Skin epidermis (tissue), 12 donors: ENCODE data around the gene TTC17.

ENCODE experiments used
- H3K27ac ChIP-seq, 21 experiments: fragments of 200-600 bp; sonication (generic) in 11 of 21; one replicate each; pipeline ENCODE4 v1.5.0; 2020; ENCODE audit warnings: mild to moderate bottlenecking in 3 of 21, inconsistent platforms in 2 of 21, moderate library complexity in 2 of 21
- H3K4me3 ChIP-seq, 7 experiments: fragments of 200-600 bp; sonication (generic) in 2 of 7; one replicate each; pipeline ENCODE4 v1.5.0; 2020; ENCODE audit warnings: inconsistent platforms in 2 of 7, mild to moderate bottlenecking in 2 of 7, moderate library complexity in 1 of 7

TTC17 gene

GRCh38 chr11:43516316-43516850, 157.7 kb downstream of the TTC17 start:
- no peak overlapping the region for H3K27ac ChIP-seq
- H3K4me3 ChIP-seq, result no peak overlapping the region

- no peak overlapping the region for H3K27ac ChIP-seq
- H3K4me3 ChIP-seq, result no peak overlapping the region
These were observed 158.8 kb downstream of the TTC17 start for GRCh38 chr11:43517518-43517917.

- no peak overlapping the region for H3K4me3 ChIP-seq
- H3K27ac ChIP-seq, result no peak overlapping the region
These were observed 159.9 kb downstream of the TTC17 start for GRCh38 chr11:43518408-43519160.

DNA sequence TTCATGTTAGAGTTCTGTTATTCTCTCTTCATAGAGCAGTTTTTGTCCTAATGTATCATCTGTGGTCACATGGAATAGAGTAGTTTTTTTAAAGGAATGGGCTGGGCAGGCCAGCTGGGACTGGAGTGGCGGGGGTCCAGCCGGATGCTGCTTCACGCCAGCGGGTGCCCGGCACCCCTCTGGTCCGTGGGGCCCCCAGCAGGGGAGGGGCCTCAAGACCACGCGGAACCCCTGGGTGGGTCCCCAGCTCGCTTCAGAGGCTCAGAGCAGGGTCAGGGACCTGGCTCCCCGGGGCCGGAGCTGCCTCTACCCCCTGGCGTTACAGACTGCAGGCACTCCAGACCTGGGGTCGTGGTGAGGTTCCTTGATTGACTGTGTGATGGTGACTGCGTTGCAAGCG, 162.8 kb downstream of the TTC17 start:
- Histone ChIP-seq H3K4me3 (no peak overlapping the region), H3K27ac (no peak overlapping the region)

- Histone ChIP-seq H3K27ac (no peak overlapping the region), H3K4me3 (no peak overlapping the region)
These were observed 164.9 kb downstream of the TTC17 start for GRCh38 chr11:43523632-43524031.

DNA sequence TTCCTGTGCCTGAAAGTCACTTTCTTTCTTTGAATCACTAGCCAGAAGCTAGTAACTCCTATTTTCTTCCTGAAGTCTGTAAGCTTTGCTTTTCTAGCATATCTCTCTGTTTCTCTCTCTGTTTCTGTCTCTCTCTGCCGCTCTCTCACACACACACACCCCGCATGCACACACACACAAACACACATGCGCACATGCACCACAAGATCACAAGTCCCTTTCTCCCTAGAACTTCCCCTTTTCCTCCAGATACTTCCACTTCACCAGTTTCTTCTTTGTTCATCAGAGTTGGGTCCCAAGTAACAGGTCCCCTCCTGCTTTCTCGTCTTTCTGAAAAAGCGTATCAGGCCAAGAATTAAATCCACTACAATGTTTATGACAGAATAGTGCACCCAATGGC, 173.3 kb downstream of the TTC17 start:
- H3K27ac ChIP-seq, result no peak overlapping the region

DNA sequence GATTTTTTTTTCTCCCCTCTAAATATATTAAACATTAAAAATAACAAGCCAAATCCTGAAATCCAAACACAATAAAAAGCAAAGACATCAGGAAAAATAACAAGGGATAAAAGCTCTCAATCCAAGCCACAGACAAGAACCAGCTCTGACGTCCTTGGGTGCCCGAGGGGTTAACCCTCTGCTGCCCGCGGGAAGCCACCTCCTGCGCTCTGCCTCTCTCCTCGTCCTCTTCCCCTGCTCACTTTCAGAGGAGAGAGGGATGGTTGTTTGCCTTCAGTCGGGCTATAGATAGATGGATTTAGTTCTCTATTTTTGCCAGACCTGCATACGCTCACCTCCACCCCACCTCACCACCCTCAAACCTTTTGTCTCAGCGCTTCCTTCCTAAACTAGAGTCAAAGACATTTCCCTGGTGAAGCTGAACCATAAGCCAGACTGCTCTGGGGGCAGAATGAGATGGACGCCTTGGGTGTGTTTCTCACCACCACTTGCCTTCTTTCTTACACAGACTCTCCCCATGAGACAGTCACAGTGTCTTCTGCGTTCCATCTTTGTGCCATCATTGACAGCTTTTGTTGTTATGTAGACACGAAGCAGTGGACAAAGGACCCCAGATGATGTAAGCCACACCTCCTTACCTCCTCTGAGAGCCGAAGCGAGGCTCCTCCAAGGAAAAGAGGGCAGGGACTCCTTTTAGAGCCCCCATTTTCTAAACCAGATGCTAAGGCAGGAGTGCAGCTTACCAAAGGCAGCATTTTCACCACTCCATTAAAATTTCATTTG, 179.3 kb downstream of the TTC17 start:
- Histone ChIP-seq H3K4me3 (no peak overlapping the region), H3K27ac (no peak overlapping the region)

More for the DNA sequence above, 173.3 kb downstream of the TTC17 start:
- no peak overlapping the region for H3K4me3 ChIP-seq

- Histone ChIP-seq H3K4me3 (no peak overlapping the region), H3K27ac (no peak overlapping the region)
These were observed 183.3 kb downstream of the TTC17 start for GRCh38 chr11:43541993-43542392.

- Histone ChIP-seq H3K27ac (no peak overlapping the region), H3K4me3 (no peak overlapping the region)
These were observed 184.3 kb downstream of the TTC17 start for GRCh38 chr11:43542750-43543712.
